K562 (cell line): ENCODE data around the gene FAM3C. TPM values are rescaled to one million over a fixed set of nuclear protein-coding genes. Genes with fewer than 3 reads are reported as not detected.

Experiments used
- ATAC-seq: fragments of 200-7000 bp; cut with Tn5 transposase; 3 replicates; pipeline ENCODE4 v1.9.1; 2020; ENCODE audit warnings: moderate library complexity
- BruUV-seq: library from RNA; stranded (reverse); fragments of 400-500 nt; replicated peaks from 2 replicates; lab custom pipeline; 2021; lab: Mats Ljungman, UMichigan
- CTCF ChIA-PET: fragments of 300-600 bp; formaldehyde crosslinking; extraction: SDS; loops from one replicate; lab custom pipeline; 2021; ENCODE audit warnings: low intra/inter-chr PET ratio; lab: Yijun Ruan, JAX
- POLR2A ChIA-PET: fragments of 300-600, 350-650 bp; sonication (Branson Sonifier 250); formaldehyde crosslinking; extraction: SDS; loops from one replicate; lab custom pipeline; 2021; ENCODE audit warnings: antibody characterized with exemption, inconsistent platforms; lab: Yijun Ruan, JAX
- DNase-seq, 4 experiments: peaks; one replicate each; pipeline versions ENCODE4 v3.0.0 to v3.0.0-alpha.2; 2011 to 2018; ENCODE audit warnings: low spot score in 3 of 4, mixed read lengths in 3 of 4; ENCODE audit errors: extremely low read depth in 1 of 4
- FAIRE-seq: peaks from 2 replicates; lab custom pipeline; 2011; peaks lifted over from hg19 to GRCh38; lab: Jason Lieb, UNC
- H2AFZ ChIP-seq: 2 replicates; pipeline ENCODE4 v1.6.0; 2011; ENCODE audit warnings: low read depth, low read length, control low read depth, inconsistent platforms
- H3K27ac ChIP-seq: fragments of 200-600 bp; 3 replicates; pipeline ENCODE4 v1.8.0; 2011; ENCODE audit warnings: low read depth, mild to moderate bottlenecking, control low read depth, inconsistent platforms, low read length, moderate library complexity, mixed read lengths; ENCODE audit errors: extremely low read depth
- H3K27me3 ChIP-seq, 2 experiments: fragments of 300-600 bp in 1 of 2; 2 replicates in 1 of 2; 3 replicates in 1 of 2; pipeline versions ENCODE4 v1.6.0 to v1.8.0; 2011; ENCODE audit warnings: inconsistent platforms in 2 of 2, low read length in 2 of 2, mild to moderate bottlenecking in 1 of 2, mixed read lengths in 1 of 2, moderate library complexity in 1 of 2; ENCODE audit not compliant: control insufficient read depth in 2 of 2, insufficient read depth in 2 of 2
- H3K36me3 ChIP-seq: fragments of 300-600 bp; 3 replicates; pipeline ENCODE4 v1.8.0; 2011; ENCODE audit warnings: mild to moderate bottlenecking, low read length, inconsistent platforms; ENCODE audit not compliant: control insufficient read depth, insufficient read depth
- H3K4me1 ChIP-seq, 2 experiments: fragments of 200-600 bp in 1 of 2; replicated peaks in 1 of 2; 2 replicates in 1 of 2; 3 replicates in 1 of 2; pipeline versions ENCODE4 v1.5.1 to v1.8.0; 2011; ENCODE audit warnings: inconsistent platforms in 2 of 2, low read length in 2 of 2, mild to moderate bottlenecking in 1 of 2, mixed read lengths in 1 of 2, moderate library complexity in 1 of 2; ENCODE audit not compliant: control insufficient read depth in 2 of 2, insufficient read depth in 2 of 2
- H3K4me2 ChIP-seq: 2 replicates; pipeline ENCODE4 v1.6.1; 2011; ENCODE audit warnings: low read length, control low read depth, inconsistent platforms, mixed read lengths; ENCODE audit not compliant: insufficient read depth
- H3K4me3 ChIP-seq: fragments of 200-600 bp; sonication (generic), shearing (Covaris generic); 2 replicates; pipeline ENCODE4 v1.5.1; 2016; ENCODE audit warnings: control low read depth, inconsistent platforms
- H3K79me2 ChIP-seq: fragments of 200-600 bp; 3 replicates; pipeline ENCODE4 v1.8.0; 2011; ENCODE audit warnings: low read length, inconsistent platforms; ENCODE audit not compliant: control insufficient read depth, insufficient read depth
- H3K9ac ChIP-seq, 2 experiments: 2 replicates each; pipeline versions ENCODE4 v1.6.0 to v1.6.1; 2011; ENCODE audit warnings: low read depth in 2 of 2, low read length in 2 of 2, control low read depth in 1 of 2, inconsistent platforms in 1 of 2, mild to moderate bottlenecking in 1 of 2, mixed read lengths in 1 of 2; ENCODE audit not compliant: insufficient read depth in 1 of 2
- H3K9me1 ChIP-seq: one replicate; pipeline ENCODE4 v1.6.0; 2011; ENCODE audit warnings: inconsistent platforms, mild to moderate bottlenecking, low read length, moderate library complexity; ENCODE audit not compliant: control insufficient read depth, insufficient read depth
- H3K9me3 ChIP-seq: replicated peaks from 2 replicates; pipeline ENCODE4 v1.5.1; 2011; ENCODE audit warnings: low read depth, low read length, inconsistent platforms; ENCODE audit not compliant: control insufficient read depth, insufficient read depth
- H4K20me1 ChIP-seq: replicated peaks from 2 replicates; pipeline ENCODE4 v1.6.1; 2011; ENCODE audit warnings: low read length, inconsistent platforms, mixed read lengths; ENCODE audit not compliant: control insufficient read depth, insufficient read depth
- CBX1 ChIP-seq: sonication (generic); IDR thresholded peaks from 2 replicates; pipeline ENCODE4 v1.6.1; 2016; ENCODE audit warnings: antibody characterized with exemption, low read depth, mild to moderate bottlenecking
- CSDE1 ChIP-seq, 2 experiments: fragments of 450-650 bp; IDR thresholded peaks; 2 replicates each; pipeline ENCODE4 v1.6.1; 2016; ENCODE audit warnings: mild to moderate bottlenecking in 1 of 2
- CTCFL ChIP-seq: IDR thresholded peaks from 2 replicates; pipeline ENCODE4 v1.6.1; 2011; ENCODE audit warnings: borderline replicate concordance, low read depth, mild to moderate bottlenecking, moderate library complexity, low read length; ENCODE audit not compliant: insufficient read depth, poor library complexity, severe bottlenecking
- GTF2F1 ChIP-seq: IDR thresholded peaks from 2 replicates; pipeline ENCODE4 v1.6.1; 2011; ENCODE audit warnings: low read depth, low read length, improper control_type of control experiment
- MEF2A ChIP-seq: IDR thresholded peaks from 2 replicates; pipeline ENCODE4 v1.6.1; 2011; ENCODE audit warnings: low read depth, mild to moderate bottlenecking, low read length, moderate library complexity; ENCODE audit not compliant: control insufficient read depth
- SMAD4 ChIP-seq: fragments of 250-450 bp; sonication (Bioruptor Pico); conservative IDR thresholded peaks from 2 replicates; pipeline ENCODE4 v1.8.0; 2021; ENCODE audit warnings: inconsistent platforms, mild to moderate bottlenecking, moderate library complexity
- SMARCC2 ChIP-seq: fragments of 450-650 bp; IDR thresholded peaks from 2 replicates; pipeline ENCODE4 v1.6.1; 2017; ENCODE audit warnings: antibody characterized with exemption, moderate library complexity, mild to moderate bottlenecking, low read depth
- XRCC5 ChIP-seq: fragments of 200-400 bp; formaldehyde crosslinking; IDR thresholded peaks from 2 replicates; pipeline ENCODE4 v1.6.1; 2017; ENCODE audit warnings: low read depth, mild to moderate bottlenecking, low read length
- ZNF146 ChIP-seq: IDR thresholded peaks from one replicate; pipeline ENCODE4 v1.6.1; 2018; ENCODE audit warnings: missing compliant biosample characterization; ENCODE audit not compliant: unreplicated experiment
- ZNF408 ChIP-seq: fragments of 250-450 bp; sonication (Bioruptor Pico); IDR thresholded peaks from 2 replicates; pipeline ENCODE4 v1.4.0; 2020; ENCODE audit warnings: low read depth, mild to moderate bottlenecking, moderate library complexity
- WGBS: fragments of 100-300 bp; shearing (Covaris generic); methylation state at CpG from one replicate; pipeline ENCODE4 v1.1.6; 2016; ENCODE audit warnings: low coverage, mixed read lengths; ENCODE audit not compliant: insufficient coverage; ENCODE audit errors: missing lambda C conversion rate; 5-methylcytosine and 5-hydroxymethylcytosine counted together
- in situ Hi-C: fragments of 300-500 bp; cut with MboI; formaldehyde crosslinking; loops from 4 replicates; pipeline ENCODE4 v1.15.0; 2018; ENCODE audit warnings: inconsistent platforms, mixed read lengths
- intact Hi-C: fragments of 100-400 bp; cut with micrococcal nuclease; formaldehyde crosslinking; loops from 2 replicates; pipeline ENCODE4 v1.14.2; 2022
- polyA plus RNA-seq, 8 experiments: library from polyadenylated mRNA; depleted of rRNA in 4 of 8; stranded (reverse) in 5 of 8; unstranded in 3 of 8; fragments of >200 nt; fragmentation: Nextera tagmentation in 2 of 8; fragmentation: Illumina TruSeq in 1 of 8; extraction: Ambion mirVana in 2 of 8; extraction: Trizol in 1 of 8; gene quantifications; 2 replicates each; pipeline versions ENCODE4 v1.2.1 to v1.2.3, GENCODE V29; 2011 to 2014; ENCODE audit warnings: inconsistent platforms in 1 of 8, missing spikeins in 1 of 8
- total RNA-seq, 7 experiments: library from RNA; depleted of rRNA in 6 of 7; stranded (reverse); fragments of >200 nt in 6 of 7; fragmentation: Illumina TruSeq in 2 of 7; extraction: Trizol in 2 of 7; gene quantifications; 2 replicates each; pipeline versions ENCODE4 v1.2.1 to v1.2.3, GENCODE V29; 2011 to 2021; ENCODE audit warnings: low replicate concordance in 1 of 7

The FAM3C gene
- total and polyA plus RNA-seq, 9 of the 15 experiments (the other 6 are each of a cell fraction or from before 2014, with no cell fraction given) = 10.6 to 42.6 (median 30.0) TPM

GRCh38 chr7:121385056-121385799, 10.9 kb downstream of the FAM3C start:
- DNase-seq = no peak
- H3K27ac ChIP-seq = no peak overlapping the region
- no peaks in the 10 kb centered on the region for H3K27me3 ChIP-seq
- no peaks in the 10 kb centered on the region for H3K9me3 ChIP-seq
- H3K4me3 ChIP-seq = no peak overlapping the region
- intact Hi-C loops = no loop called here
- no peak overlapping the region for H3K4me2 ChIP-seq
- ChIA-PET POLR2A (interaction anchor here (0.6 to 6.3 kb wide), 2 partner anchors 10 to 435 kb away, joined by 3 to 55 read pairs; partner anchors contain the start of genes FAM3C and ING3), CTCF (no interaction called here)
- H3K79me2 ChIP-seq = peaks cover 69% of the 10 kb centered on the region
- no peak for FAIRE-seq
- H3K36me3 ChIP-seq = peaks cover 15% of the 10 kb centered on the region; the same call in 2 of the 3 replicates
- in situ Hi-C loops = no loop called here
- H3K9ac ChIP-seq = no peak overlapping the region
- BruUV-seq = no TSS peak
- 88% methylated on average over 4 of the region's 4 CpGs for WGBS
- H4K20me1 ChIP-seq = no peaks in the 10 kb centered on the region
- H2AFZ ChIP-seq = no peak overlapping the region
- TF ChIP-seq CBX1 (no peak), MEF2A (no peak), SMAD4 (CRISPR knock-in tag) (no peak), XRCC5 (no peak), ZNF408 (CRISPR knock-in tag) (no peak), CTCFL (no peak), SMARCC2 (no peak), CSDE1 (IDR thresholded peaks at IDR 0.05) (no peak), GTF2F1 (no peak), ZNF146 (CRISPR knock-in tag) (no peak)
- H3K4me1 ChIP-seq = no peaks in the 10 kb centered on the region
- no peaks in the 10 kb centered on the region for H3K9me1 ChIP-seq
- ATAC-seq = no peak
